ENCODE measurements around the gene SLC66A1.

SLC66A1 gene

DNA sequence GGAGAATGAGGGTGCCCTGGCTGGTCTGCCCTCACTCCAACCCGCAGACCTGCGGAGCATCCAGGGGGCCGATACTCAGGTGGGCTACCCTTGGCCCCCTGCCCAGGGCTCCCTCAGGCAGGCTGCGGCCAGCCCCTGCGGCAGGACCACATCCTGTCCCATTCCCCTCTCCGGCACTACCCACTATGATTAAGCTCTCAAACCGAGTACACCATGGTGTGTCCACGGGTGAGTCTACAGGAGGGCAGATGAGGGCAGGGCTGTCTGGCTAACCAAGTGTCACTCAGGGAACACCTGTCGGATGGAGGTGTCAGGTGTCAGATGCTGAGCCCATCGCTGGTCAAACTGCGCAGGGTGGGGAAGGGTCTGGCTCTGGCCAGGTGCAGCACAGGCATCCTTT is 47.2 kb downstream of the SLC66A1 start:
- no CpG with 5 or more reads among the region's 11 CpGs for WGBS, 2 donors (ENCODE audit: extremely low coverage in 2 of 2, insufficient read length in 2 of 2, insufficient replicate concordance in 1 of 2)

DNA sequence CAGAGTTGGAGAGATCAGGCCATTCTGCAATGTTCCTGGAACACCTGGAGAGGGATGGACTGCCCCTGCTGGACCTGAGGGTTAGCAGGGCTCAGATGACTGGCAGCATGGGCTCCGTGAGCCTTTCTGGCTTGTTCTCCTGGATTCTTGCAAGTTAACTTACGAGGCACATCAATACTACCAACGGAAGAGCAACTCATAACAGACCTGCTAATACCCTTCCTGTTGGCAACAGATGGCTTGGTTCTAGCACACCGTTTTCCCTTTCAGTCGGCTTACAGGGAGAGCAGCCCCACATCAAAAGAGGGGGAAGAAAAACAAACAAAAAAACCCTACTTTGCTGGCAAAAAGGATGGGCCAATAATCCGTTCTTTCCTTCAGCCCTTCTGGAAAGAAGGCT is 47.9 kb downstream of the SLC66A1 start:
- H3K79me1 ChIP-seq (ENCODE audit: low read depth, low read length), result peaks cover 6% of the 10 kb centered on the region
- H2AK5ac ChIP-seq (ENCODE audit: low read depth, low read length), result no peak overlapping the region
- H3K36me3 ChIP-seq (replicated peaks in 1 of 2; ENCODE audit: control insufficient read depth in 2 of 2, insufficient read depth in 2 of 2, low read length in 2 of 2), result peaks cover 14 to 36% of the 10 kb centered on the region in 2 donors

More for the DNA sequence above, 47.2 kb downstream of the SLC66A1 start:
- Histone ChIP-seq H3K79me1 (ENCODE audit: low read depth, low read length) (peaks cover 6% of the 10 kb centered on the region), H3K4me2 (ENCODE audit: insufficient read depth, low read length, poor library complexity, severe bottlenecking) (no peak overlapping the region), H2AK5ac (ENCODE audit: low read depth, low read length) (no peak overlapping the region), H3K23ac (ENCODE audit: low read depth, low read length, poor library complexity) (peak overlapping the region; percentile 6), H3K4me3 (ENCODE audit: low read length in 2 of 2) (no peak overlapping the region), H4K91ac (ENCODE audit: low read depth, low read length, poor library complexity) (no peak overlapping the region), H3K9ac (ENCODE audit: low read depth, low read length, poor library complexity) (peak overlapping the region; percentile 74), H4K8ac (ENCODE audit: low read depth, low read length) (no peak overlapping the region), H2BK5ac (ENCODE audit: low read length) (no peak overlapping the region), H2BK15ac (ENCODE audit: low read length) (no peak overlapping the region), H2BK12ac (ENCODE audit: low read length) (no peak overlapping the region), H3K27me3 (ENCODE audit: control insufficient read depth in 3 of 3, insufficient read depth in 3 of 3, low read depth in 1 of 3, low read length in 3 of 3) (no peaks in the 10 kb centered on the region), H3K9me3 (replicated peaks in 1 of 2; ENCODE audit: control insufficient read depth in 2 of 2, insufficient read depth in 1 of 2, low read depth in 1 of 2, low read length in 2 of 2) (no peaks in the 10 kb centered on the region), H2AFZ (ENCODE audit: low read length) (no peak overlapping the region), H2BK120ac (ENCODE audit: low read depth, low read length) (no peak overlapping the region), H3K36me3 (replicated peaks in 1 of 2; ENCODE audit: control insufficient read depth in 2 of 2, insufficient read depth in 2 of 2, low read length in 2 of 2) (peaks cover 17 to 41% of the 10 kb centered on the region in 2 donors), H3K27ac (replicated peaks; ENCODE audit: low read length) (no peak overlapping the region), H3K14ac (ENCODE audit: low read length) (no peak overlapping the region), H3K4ac (ENCODE audit: low read length) (no peak overlapping the region), H3K18ac (ENCODE audit: low read length) (no peak overlapping the region), H3K4me1 (ENCODE audit: control insufficient read depth in 2 of 2, insufficient read depth in 1 of 2, low read depth in 1 of 2, low read length in 2 of 2) (peaks cover 0 to 3% of the 10 kb centered on the region in 2 donors)
- no peak for DNase-seq (ENCODE audit: low spot score)

DNA sequence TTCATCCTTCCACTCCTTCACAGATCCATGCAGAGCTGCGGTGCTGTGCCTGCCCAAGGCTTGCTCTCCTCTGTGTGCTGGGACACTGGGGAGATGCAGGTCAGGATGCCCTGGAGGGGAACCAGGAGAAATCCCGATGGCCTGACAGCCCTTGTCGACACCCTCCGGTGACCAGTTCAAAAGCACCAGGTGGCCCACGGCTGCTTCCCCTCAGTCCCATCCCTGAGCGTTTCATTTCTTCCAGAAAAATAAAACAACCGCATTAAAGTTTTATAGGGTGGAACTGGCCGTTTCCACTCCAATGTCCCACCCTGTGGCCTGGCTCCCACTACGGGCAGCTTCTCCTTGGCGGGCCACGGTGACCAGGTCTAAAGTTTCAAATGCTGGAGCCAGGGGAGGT is 48.3 kb downstream of the SLC66A1 start:
- Histone ChIP-seq H2AK5ac (ENCODE audit: low read depth, low read length) (no peak overlapping the region), H2AFZ (ENCODE audit: low read length) (no peak overlapping the region), H3K36me3 (replicated peaks in 1 of 2; ENCODE audit: control insufficient read depth in 2 of 2, insufficient read depth in 2 of 2, low read length in 2 of 2) (peaks cover 14 to 37% of the 10 kb centered on the region in 2 donors), H2BK12ac (ENCODE audit: low read length) (no peak overlapping the region), H3K79me1 (ENCODE audit: low read depth, low read length) (peaks cover 6% of the 10 kb centered on the region), H2BK120ac (ENCODE audit: low read depth, low read length) (no peak overlapping the region), H3K27ac (replicated peaks; ENCODE audit: low read length) (no peak overlapping the region), H2BK15ac (ENCODE audit: low read length) (no peak overlapping the region), H4K91ac (ENCODE audit: low read depth, low read length, poor library complexity) (no peak overlapping the region), H3K18ac (ENCODE audit: low read length) (no peak overlapping the region), H3K4me1 (ENCODE audit: control insufficient read depth in 2 of 2, insufficient read depth in 1 of 2, low read depth in 1 of 2, low read length in 2 of 2) (peaks cover 0 to 3% of the 10 kb centered on the region in 2 donors), H4K8ac (ENCODE audit: low read depth, low read length) (no peak overlapping the region), H3K4me2 (ENCODE audit: insufficient read depth, low read length, poor library complexity, severe bottlenecking) (no peak overlapping the region), H3K23ac (ENCODE audit: low read depth, low read length, poor library complexity) (no peak overlapping the region), H3K4ac (ENCODE audit: low read length) (no peak overlapping the region), H2BK5ac (ENCODE audit: low read length) (no peak overlapping the region), H3K14ac (ENCODE audit: low read length) (no peak overlapping the region), H3K9ac (ENCODE audit: low read depth, low read length, poor library complexity) (no peak overlapping the region), H3K27me3 (ENCODE audit: control insufficient read depth in 3 of 3, insufficient read depth in 3 of 3, low read depth in 1 of 3, low read length in 3 of 3) (no peaks in the 10 kb centered on the region), H3K9me3 (replicated peaks in 1 of 2; ENCODE audit: control insufficient read depth in 2 of 2, insufficient read depth in 1 of 2, low read depth in 1 of 2, low read length in 2 of 2) (no peaks in the 10 kb centered on the region), H3K4me3 (ENCODE audit: low read length in 2 of 2) (no peak overlapping the region)
- no peak for DNase-seq (ENCODE audit: low spot score)
- no CpG with 5 or more reads among the region's 11 CpGs for WGBS, 2 donors (ENCODE audit: extremely low coverage in 2 of 2, insufficient read length in 2 of 2, insufficient replicate concordance in 1 of 2)

More for the DNA sequence above, 47.9 kb downstream of the SLC66A1 start:
- WGBS, 2 donors (ENCODE audit: extremely low coverage in 2 of 2, insufficient read length in 2 of 2, insufficient replicate concordance in 1 of 2), result no CpG with 5 or more reads among the region's 6 CpGs
- Histone ChIP-seq H3K9ac (ENCODE audit: low read depth, low read length, poor library complexity) (no peak overlapping the region), H3K4me3 (ENCODE audit: low read length in 2 of 2) (no peak overlapping the region), H3K4ac (ENCODE audit: low read length) (no peak overlapping the region), H3K14ac (ENCODE audit: low read length) (no peak overlapping the region), H3K4me1 (ENCODE audit: control insufficient read depth in 2 of 2, insufficient read depth in 1 of 2, low read depth in 1 of 2, low read length in 2 of 2) (peaks cover 0 to 3% of the 10 kb centered on the region in 2 donors), H3K4me2 (ENCODE audit: insufficient read depth, low read length, poor library complexity, severe bottlenecking) (no peak overlapping the region), H3K9me3 (replicated peaks in 1 of 2; ENCODE audit: control insufficient read depth in 2 of 2, insufficient read depth in 1 of 2, low read depth in 1 of 2, low read length in 2 of 2) (no peaks in the 10 kb centered on the region), H4K8ac (ENCODE audit: low read depth, low read length) (no peak overlapping the region), H3K27me3 (ENCODE audit: control insufficient read depth in 3 of 3, insufficient read depth in 3 of 3, low read depth in 1 of 3, low read length in 3 of 3) (no peaks in the 10 kb centered on the region), H2BK120ac (ENCODE audit: low read depth, low read length) (no peak overlapping the region), H2BK12ac (ENCODE audit: low read length) (no peak overlapping the region), H3K18ac (ENCODE audit: low read length) (no peak overlapping the region), H3K27ac (replicated peaks; ENCODE audit: low read length) (no peak overlapping the region), H3K23ac (ENCODE audit: low read depth, low read length, poor library complexity) (no peak overlapping the region), H4K91ac (ENCODE audit: low read depth, low read length, poor library complexity) (no peak overlapping the region), H2BK15ac (ENCODE audit: low read length) (no peak overlapping the region), H2AFZ (ENCODE audit: low read length) (no peak overlapping the region), H2BK5ac (ENCODE audit: low read length) (no peak overlapping the region)
- no peak for DNase-seq (ENCODE audit: low spot score)

DNA sequence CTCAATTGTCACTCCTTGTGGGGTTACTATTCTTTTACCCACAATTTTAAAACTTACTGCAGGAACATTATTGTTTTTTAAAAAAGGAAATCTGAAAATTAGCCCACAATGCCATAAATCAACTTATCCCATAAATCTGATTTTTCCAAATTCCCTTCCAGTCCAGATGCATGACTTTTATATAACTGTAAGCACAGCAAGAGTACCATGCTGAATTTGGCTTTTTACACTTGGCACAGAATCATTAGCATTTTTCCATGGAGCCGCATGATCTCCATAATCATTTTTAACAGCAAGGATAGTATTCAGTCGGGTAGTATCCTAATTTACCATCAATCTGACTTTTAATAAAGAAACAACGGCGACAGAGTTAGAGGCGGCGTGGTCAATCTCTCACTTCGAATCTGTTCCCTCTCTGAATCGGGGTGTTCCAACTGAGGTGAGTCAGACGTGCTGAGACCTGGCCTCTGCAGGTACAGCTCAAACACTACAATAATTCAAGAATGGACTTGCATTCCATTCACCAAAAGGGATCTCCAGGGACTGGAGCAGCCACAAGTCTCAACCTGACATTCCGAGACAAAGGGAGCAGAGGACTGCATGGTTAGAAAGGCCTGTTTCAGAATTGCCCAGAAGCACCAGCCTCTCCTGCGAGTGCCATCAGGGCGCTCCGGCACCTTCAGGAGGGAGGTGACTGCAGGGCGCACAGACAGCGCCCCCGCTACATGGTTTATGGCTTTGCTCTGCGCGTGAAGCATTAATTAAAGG is 48.9 kb downstream of the SLC66A1 start:
- H3K9me3 ChIP-seq (replicated peaks in 1 of 2; ENCODE audit: control insufficient read depth in 2 of 2, insufficient read depth in 1 of 2, low read depth in 1 of 2, low read length in 2 of 2), result no peaks in the 10 kb centered on the region
- H3K4ac ChIP-seq (ENCODE audit: low read length), result no peak overlapping the region
- H3K18ac ChIP-seq (ENCODE audit: low read length), result no peak overlapping the region
- no peak overlapping the region for H3K14ac ChIP-seq (ENCODE audit: low read length)
- H3K4me3 ChIP-seq (ENCODE audit: low read length in 2 of 2), result no peak overlapping the region
- H4K91ac ChIP-seq (ENCODE audit: low read depth, low read length, poor library complexity), result no peak overlapping the region
- H3K4me2 ChIP-seq (ENCODE audit: insufficient read depth, low read length, poor library complexity, severe bottlenecking), result no peak overlapping the region
- H2BK5ac ChIP-seq (ENCODE audit: low read length), result no peak overlapping the region
- no peak overlapping the region for H2BK120ac ChIP-seq (ENCODE audit: low read depth, low read length)
- H4K8ac ChIP-seq (ENCODE audit: low read depth, low read length), result no peak overlapping the region
- H3K9ac ChIP-seq (ENCODE audit: low read depth, low read length, poor library complexity), result peak overlapping the region; percentile 46
- no peak overlapping the region for H3K27ac ChIP-seq (replicated peaks; ENCODE audit: low read length)
- H3K4me1 ChIP-seq (ENCODE audit: control insufficient read depth in 2 of 2, insufficient read depth in 1 of 2, low read depth in 1 of 2, low read length in 2 of 2), result peaks cover 0 to 4% of the 10 kb centered on the region in 2 donors
- peaks cover 8 to 31% of the 10 kb centered on the region in 2 donors for H3K36me3 ChIP-seq (replicated peaks in 1 of 2; ENCODE audit: control insufficient read depth in 2 of 2, insufficient read depth in 2 of 2, low read length in 2 of 2)
- H3K79me1 ChIP-seq (ENCODE audit: low read depth, low read length), result peaks cover 6% of the 10 kb centered on the region
- H3K27me3 ChIP-seq (ENCODE audit: control insufficient read depth in 3 of 3, insufficient read depth in 3 of 3, low read depth in 1 of 3, low read length in 3 of 3), result no peaks in the 10 kb centered on the region
- WGBS, 2 donors (ENCODE audit: extremely low coverage in 2 of 2, insufficient read length in 2 of 2, insufficient replicate concordance in 1 of 2), result no CpG with 5 or more reads among the region's 18 CpGs
- H2BK12ac ChIP-seq (ENCODE audit: low read length), result no peak overlapping the region
- no peak for DNase-seq (ENCODE audit: low spot score)
- H3K23ac ChIP-seq (ENCODE audit: low read depth, low read length, poor library complexity), result no peak overlapping the region
- H2AFZ ChIP-seq (ENCODE audit: low read length), result no peak overlapping the region
- H2BK15ac ChIP-seq (ENCODE audit: low read length), result no peak overlapping the region
- no peak overlapping the region for H2AK5ac ChIP-seq (ENCODE audit: low read depth, low read length)
